ENCODE results near the gene TRABD. TPM values are rescaled to one million over a fixed set of nuclear protein-coding genes. Genes with fewer than 3 reads are reported as not detected.

The TRABD gene
- total RNA-seq, 1 donor from 2014 or later = 43.7 TPM

DNA sequence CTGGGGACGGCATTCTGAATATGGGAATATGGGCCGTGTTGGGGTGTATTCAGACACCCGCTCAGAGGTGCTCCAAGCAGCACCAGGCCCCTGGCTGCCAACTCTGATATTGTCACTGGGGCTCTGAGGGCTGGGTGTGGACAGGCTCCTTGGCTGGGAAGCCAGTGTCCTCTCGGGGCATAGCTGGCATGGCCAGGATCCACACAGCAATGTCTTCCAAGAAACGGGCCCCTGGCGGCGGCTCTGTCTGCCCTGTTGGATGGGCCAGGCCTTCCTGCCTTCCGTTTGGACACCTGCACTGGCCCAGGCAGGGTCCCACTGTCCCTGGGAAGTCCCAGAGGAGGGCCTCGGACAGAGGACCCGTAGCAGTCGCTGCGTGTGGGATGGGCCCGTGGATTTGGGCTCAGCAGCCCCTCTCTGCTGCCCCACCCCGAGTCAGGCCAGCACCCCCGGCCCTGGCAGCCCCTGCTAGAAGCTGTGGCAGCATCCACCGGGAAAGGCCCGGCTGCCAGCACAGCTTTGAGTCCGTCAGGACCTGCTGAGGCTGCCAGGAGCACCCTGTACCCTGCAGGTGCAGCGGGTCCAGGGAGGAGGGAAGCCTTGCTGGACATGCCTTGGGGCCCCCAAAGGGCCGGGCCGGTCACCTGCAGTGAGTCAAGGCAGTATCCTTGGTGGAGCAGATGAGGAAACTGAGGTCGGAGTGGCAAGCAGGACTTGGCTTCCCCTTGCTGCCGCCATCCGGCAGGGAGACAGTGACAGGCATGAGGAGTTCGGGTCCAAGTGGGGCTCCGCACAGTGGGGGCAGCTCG, 11.1 kb upstream of the TRABD start:
- no peak overlapping the region for H3K27ac ChIP-seq
- H3K4me1 ChIP-seq = no peaks in the 10 kb centered on the region
- DNase-seq = no peak
- intact Hi-C loops (cut with DNase I) = no loop called here
- no peak for ATAC-seq
- H3K27me3 ChIP-seq (ENCODE audit: low read depth) = peaks cover 45% of the 10 kb centered on the region
- no peaks in the 10 kb centered on the region for H3K9me3 ChIP-seq
- no peaks in the 10 kb centered on the region for H3K36me3 ChIP-seq
- TF ChIP-seq, protein P1, sequence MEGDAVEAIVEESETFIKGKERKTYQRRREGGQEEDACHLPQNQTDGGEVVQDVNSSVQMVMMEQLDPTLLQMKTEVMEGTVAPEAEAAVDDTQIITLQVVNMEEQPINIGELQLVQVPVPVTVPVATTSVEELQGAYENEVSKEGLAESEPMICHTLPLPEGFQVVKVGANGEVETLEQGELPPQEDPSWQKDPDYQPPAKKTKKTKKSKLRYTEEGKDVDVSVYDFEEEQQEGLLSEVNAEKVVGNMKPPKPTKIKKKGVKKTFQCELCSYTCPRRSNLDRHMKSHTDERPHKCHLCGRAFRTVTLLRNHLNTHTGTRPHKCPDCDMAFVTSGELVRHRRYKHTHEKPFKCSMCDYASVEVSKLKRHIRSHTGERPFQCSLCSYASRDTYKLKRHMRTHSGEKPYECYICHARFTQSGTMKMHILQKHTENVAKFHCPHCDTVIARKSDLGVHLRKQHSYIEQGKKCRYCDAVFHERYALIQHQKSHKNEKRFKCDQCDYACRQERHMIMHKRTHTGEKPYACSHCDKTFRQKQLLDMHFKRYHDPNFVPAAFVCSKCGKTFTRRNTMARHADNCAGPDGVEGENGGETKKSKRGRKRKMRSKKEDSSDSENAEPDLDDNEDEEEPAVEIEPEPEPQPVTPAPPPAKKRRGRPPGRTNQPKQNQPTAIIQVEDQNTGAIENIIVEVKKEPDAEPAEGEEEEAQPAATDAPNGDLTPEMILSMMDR (IDR thresholded peaks at IDR 0.05) = no peak
- H3K4me3 ChIP-seq = no peak overlapping the region

DNA sequence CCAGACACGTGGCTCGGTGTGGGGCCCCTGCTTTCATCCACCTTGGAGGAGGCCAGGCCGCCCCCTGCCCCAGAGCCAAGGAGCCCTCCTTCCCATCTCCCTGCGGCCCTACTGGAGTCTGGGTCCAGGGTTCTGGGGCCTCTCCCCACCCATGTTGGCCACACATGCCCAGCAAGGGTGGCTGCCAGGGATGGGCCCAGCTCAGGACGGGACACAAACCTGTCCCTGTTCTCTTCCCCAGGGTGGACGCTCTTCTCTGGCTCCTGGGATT, 10.6 kb upstream of the TRABD start:
- DNase-seq (no peak), ATAC-seq (no peak)
- no peaks in the 10 kb centered on the region for H3K4me1 ChIP-seq
- no peak overlapping the region for H3K27ac ChIP-seq
- H3K27me3 ChIP-seq (ENCODE audit: low read depth) = peaks cover 43% of the 10 kb centered on the region
- no peaks in the 10 kb centered on the region for H3K36me3 ChIP-seq
- TF ChIP-seq, protein P1 (IDR thresholded peaks at IDR 0.05) = no peak
- no peak overlapping the region for H3K4me3 ChIP-seq
- intact Hi-C loops (cut with DNase I) = no loop called here
- no peaks in the 10 kb centered on the region for H3K9me3 ChIP-seq

DNA sequence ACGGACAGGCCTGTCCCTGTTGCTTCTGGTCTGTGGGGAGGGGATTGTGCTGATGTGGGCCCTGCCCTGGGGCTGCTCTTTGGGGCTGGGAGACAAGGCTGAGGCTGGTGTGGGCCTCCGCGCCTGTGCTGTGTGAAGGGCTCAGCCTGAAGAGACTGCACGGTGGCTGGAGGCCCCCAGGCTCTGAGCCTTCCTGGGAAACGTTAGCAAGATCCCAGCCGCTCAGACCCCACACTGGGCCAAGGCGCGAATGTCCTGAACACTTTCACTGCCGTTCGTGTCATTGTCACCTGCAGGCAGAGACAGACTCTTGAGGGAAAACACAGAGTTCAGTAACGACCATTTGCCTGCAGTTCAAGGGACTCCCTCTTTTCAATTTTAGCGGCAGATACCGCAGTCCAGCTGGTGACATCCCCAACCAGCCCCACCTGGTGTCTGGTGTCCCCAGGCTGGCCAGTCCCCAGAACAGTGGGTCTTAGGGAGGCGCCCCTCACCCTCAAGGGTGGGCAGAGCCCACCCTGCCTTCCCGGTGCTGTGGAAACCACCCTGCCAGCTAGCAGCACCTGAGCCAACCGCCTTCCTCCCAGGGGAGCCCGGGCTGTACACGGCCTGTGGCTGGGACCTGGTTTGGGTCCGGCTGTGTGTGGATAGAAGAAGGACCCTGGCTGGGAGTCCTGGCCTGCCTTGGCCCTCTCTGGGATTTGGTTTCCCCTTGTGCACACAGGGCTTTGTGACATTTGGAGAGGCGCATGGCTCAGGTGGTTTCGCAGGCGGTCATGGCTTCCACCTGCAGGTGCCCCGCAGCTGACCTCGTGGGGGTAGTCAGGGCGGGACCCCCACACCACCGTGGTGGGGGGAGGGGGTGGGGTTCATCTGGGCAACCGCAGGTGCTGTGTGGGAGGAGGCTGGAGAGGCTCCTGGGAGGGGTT, 9.5 kb upstream of the TRABD start:
- H3K27me3 ChIP-seq (ENCODE audit: low read depth) = peaks cover 39% of the 10 kb centered on the region
- intact Hi-C loops (cut with DNase I) = no loop called here
- H3K27ac ChIP-seq = no peak overlapping the region
- no peaks in the 10 kb centered on the region for H3K9me3 ChIP-seq
- H3K36me3 ChIP-seq = no peaks in the 10 kb centered on the region
- no peaks in the 10 kb centered on the region for H3K4me1 ChIP-seq
- DNase-seq (peak; percentile 31), ATAC-seq (no peak)
- TF ChIP-seq, protein P1 (IDR thresholded peaks at IDR 0.05) = no peak
- H3K4me3 ChIP-seq = no peak overlapping the region

DNA sequence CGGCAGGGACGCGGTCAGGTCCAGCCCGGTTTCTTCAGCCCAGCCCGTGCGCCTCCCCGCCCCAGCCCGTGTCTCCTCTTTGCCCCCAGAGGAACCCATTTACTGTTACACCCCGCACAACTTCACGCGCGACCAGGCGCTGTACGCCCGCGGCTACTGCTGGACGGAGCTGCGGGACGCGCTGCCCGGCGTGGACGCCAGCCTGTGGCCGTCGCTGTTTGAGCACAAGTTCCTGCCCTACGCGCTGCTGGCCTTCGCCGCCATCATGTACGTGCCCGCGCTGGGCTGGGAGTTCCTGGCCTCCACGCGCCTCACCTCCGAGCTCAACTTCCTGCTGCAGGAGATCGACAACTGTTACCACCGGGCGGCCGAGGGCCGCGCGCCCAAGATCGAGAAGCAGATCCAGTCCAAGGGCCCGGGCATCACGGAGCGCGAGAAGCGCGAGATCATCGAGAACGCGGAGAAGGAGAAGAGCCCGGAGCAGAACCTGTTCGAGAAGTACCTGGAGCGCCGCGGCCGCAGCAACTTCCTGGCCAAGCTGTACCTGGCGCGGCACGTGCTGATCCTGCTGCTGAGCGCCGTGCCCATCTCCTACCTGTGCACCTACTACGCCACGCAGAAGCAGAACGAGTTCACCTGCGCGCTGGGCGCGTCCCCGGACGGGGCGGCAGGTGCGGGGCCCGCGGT, 8.7 kb upstream of the TRABD start:
- ATAC-seq = no peak
- no peak overlapping the region for H3K4me3 ChIP-seq
- intact Hi-C loops (cut with DNase I) = no loop called here
- TF ChIP-seq, protein P1 (IDR thresholded peaks at IDR 0.05) = no peak
- no peaks in the 10 kb centered on the region for H3K9me3 ChIP-seq
- DNase-seq = peak; percentile 42
- no peak overlapping the region for H3K27ac ChIP-seq
- H3K36me3 ChIP-seq = no peaks in the 10 kb centered on the region
- H3K27me3 ChIP-seq (ENCODE audit: low read depth) = peaks cover 31% of the 10 kb centered on the region
- no peaks in the 10 kb centered on the region for H3K4me1 ChIP-seq

Data from lower lobe of right lung (tissue), 2 donors.